Measurements from ENCODE around the gene P4HA2. TPM values are rescaled to one million over a fixed set of nuclear protein-coding genes. Genes with fewer than 3 reads are reported as not detected.
A peak's percentile ranks its signal among the peaks of the same experiment; 100 is the strongest.

The P4HA2 gene
- total and polyA plus RNA-seq, 2 of the 13 experiments (the other 11 are each of a cell fraction or from before 2014, with no cell fraction given) = 37.7 to 126 TPM

- TF ChIP-seq GATA4 (IDR thresholded peaks at IDR 0.05; ENCODE audit: borderline replicate concordance, low read depth) (no peak; the same call in 1 of the 2 replicates), PCBP1 (IDR thresholded peaks at IDR 0.05; ENCODE audit: borderline replicate concordance, low read depth, low read length) (no peak), EHMT2 (IDR thresholded peaks at IDR 0.05; ENCODE audit: borderline replicate concordance, low read depth, low read length) (no peak), DR1 (CRISPR knock-in tag; IDR thresholded peaks at IDR 0.05) (no peak), ZNF121 (CRISPR knock-in tag; IDR thresholded peaks at IDR 0.05) (peak; percentile 58; the same call in 1 of the 2 replicates), ZNF12 (CRISPR knock-in tag; IDR thresholded peaks at IDR 0.05) (no peak), PRDM4 (CRISPR knock-in tag; IDR thresholded peaks at IDR 0.05; ENCODE audit: borderline replicate concordance) (no peak), ZGPAT (CRISPR knock-in tag; IDR thresholded peaks at IDR 0.05) (peak; percentile 44; the same call in 1 of the 2 replicates), ZNF720 (CRISPR knock-in tag; IDR thresholded peaks at IDR 0.05) (no peak), HHEX (CRISPR knock-in tag; IDR thresholded peaks at IDR 0.05) (no peak), U2AF2 (IDR thresholded peaks at IDR 0.05; ENCODE audit: low read depth, low read length) (no peak), MXD3 (CRISPR knock-in tag; IDR thresholded peaks at IDR 0.05) (peak; percentile 74; the same call in 1 of the 2 replicates), ZMYM3 (CRISPR knock-in tag; IDR thresholded peaks at IDR 0.05) (no peak), ZNF713 (CRISPR knock-in tag; IDR thresholded peaks at IDR 0.05) (no peak), ZNF639 (CRISPR knock-in tag; conservative IDR thresholded peaks at IDR 0.05) (0 out of 2 replicates have a peak, but pooled peaks have one; percentile 23), TOE1 (CRISPR knock-in tag; IDR thresholded peaks at IDR 0.05) (no peak), POLR2A (IDR thresholded peaks at IDR 0.05; ENCODE audit: insufficient read depth in 1 of 2, low read depth in 2 of 2, low read length in 2 of 2) (peak; percentile 44 to 88; a peak in 3 of 4 replicates), JARID2 (CRISPR knock-in tag; IDR thresholded peaks at IDR 0.05; ENCODE audit: insufficient replicate concordance) (no peak), ZNF17 (CRISPR knock-in tag; IDR thresholded peaks at IDR 0.05) (no peak)
- TF ChIP-seq, protein P1, sequence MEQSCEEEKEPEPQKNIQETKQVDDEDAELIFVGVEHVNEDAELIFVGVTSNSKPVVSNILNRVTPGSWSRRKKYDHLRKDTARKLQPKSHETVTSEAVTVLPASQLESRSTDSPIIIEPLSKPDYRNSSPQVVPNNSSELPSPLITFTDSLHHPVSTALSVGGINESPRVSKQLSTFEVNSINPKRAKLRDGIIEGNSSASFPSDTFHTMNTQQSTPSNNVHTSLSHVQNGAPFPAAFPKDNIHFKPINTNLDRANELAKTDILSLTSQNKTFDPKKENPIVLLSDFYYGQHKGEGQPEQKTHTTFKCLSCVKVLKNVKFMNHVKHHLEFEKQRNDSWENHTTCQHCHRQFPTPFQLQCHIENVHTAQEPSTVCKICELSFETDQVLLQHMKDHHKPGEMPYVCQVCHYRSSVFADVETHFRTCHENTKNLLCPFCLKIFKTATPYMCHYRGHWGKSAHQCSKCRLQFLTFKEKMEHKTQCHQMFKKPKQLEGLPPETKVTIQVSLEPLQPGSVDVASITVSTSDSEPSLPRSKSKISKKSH (CRISPR knock-in tag; IDR thresholded peaks at IDR 0.05; ENCODE audit: borderline replicate concordance) = no peak
- TF ChIP-seq, protein P2, sequence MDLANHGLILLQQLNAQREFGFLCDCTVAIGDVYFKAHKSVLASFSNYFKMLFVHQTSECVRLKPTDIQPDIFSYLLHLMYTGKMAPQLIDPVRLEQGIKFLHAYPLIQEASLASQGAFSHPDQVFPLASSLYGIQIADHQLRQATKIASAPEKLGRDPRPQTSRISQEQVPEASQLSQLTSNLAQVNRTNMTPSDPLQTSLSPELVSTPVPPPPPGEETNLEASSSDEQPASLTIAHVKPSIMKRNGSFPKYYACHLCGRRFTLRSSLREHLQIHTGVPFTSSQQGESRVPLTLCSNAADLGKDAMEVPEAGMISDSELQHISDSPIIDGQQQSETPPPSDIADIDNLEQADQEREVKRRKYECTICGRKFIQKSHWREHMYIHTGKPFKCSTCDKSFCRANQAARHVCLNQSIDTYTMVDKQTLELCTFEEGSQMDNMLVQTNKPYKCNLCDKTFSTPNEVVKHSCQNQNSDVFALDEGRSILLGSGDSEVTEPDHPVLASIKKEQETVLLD (CRISPR knock-in tag; IDR thresholded peaks at IDR 0.05; ENCODE audit: low read depth) = peak; percentile 54; the same call in 1 of the 2 replicates
Observed at GRCh38 chr5:132227485-132228240, at the start of gene P4HA2 (continued).
